Neural progenitor cell (in vitro differentiated cells): ENCODE data around the gene ROBO2. TPM values are rescaled to one million over a fixed set of nuclear protein-coding genes. Genes with fewer than 3 reads are reported as not detected.

ENCODE experiments used
- DNase-seq: peaks from one replicate; pipeline ENCODE4 v3.0.0-alpha.2; 2016; ENCODE audit warnings: low spot score
- H2AFZ ChIP-seq: fragments of 200-600 bp; sonication (generic); replicated peaks from 2 replicates; pipeline ENCODE4 v1.6.1; 2016; ENCODE audit warnings: antibody characterized with exemption
- H3F3A ChIP-seq: fragments of 200-600 bp; sonication (generic); 2 replicates; pipeline ENCODE4 v1.6.1; 2016; ENCODE audit warnings: antibody characterized with exemption, low read depth
- H3K27ac ChIP-seq: fragments of 200-600 bp; sonication (generic); 2 replicates; pipeline ENCODE4 v1.5.1; 2016; ENCODE audit warnings: mild to moderate bottlenecking
- H3K27me3 ChIP-seq: fragments of 200-600 bp; sonication (generic); 2 replicates; pipeline ENCODE4 v1.6.1; 2016; ENCODE audit warnings: mild to moderate bottlenecking, moderate library complexity
- H3K36me3 ChIP-seq: fragments of 200-600 bp; sonication (generic); 2 replicates; pipeline ENCODE4 v1.5.1; 2016
- H3K4me1 ChIP-seq: fragments of 200-600 bp; sonication (generic); 2 replicates; pipeline ENCODE4 v1.6.1; 2016; ENCODE audit warnings: mixed run types
- H3K4me2 ChIP-seq: fragments of 200-600 bp; sonication (generic); 2 replicates; pipeline ENCODE4 v1.6.1; 2016
- H3K4me3 ChIP-seq: fragments of 200-600 bp; sonication (generic); 2 replicates; pipeline ENCODE4 v1.5.1; 2016
- H3K79me2 ChIP-seq: fragments of 200-600 bp; sonication (generic); 2 replicates; pipeline ENCODE4 v1.6.1; 2016; ENCODE audit warnings: low read depth
- H3K9ac ChIP-seq: fragments of 200-600 bp; sonication (generic); 2 replicates; pipeline ENCODE4 v1.6.1; 2016
- H3K9me3 ChIP-seq: fragments of 200-600 bp; sonication (generic); 2 replicates; pipeline ENCODE4 v1.5.1; 2016; ENCODE audit warnings: low read depth
- H4K20me1 ChIP-seq: fragments of 200-600 bp; sonication (generic); 2 replicates; pipeline ENCODE4 v1.6.1; 2016; ENCODE audit warnings: low read depth
- H3K27ac Mint-ChIP-seq: 3 replicates; pipeline ENCODE4 v1.8.0; 2021; ENCODE audit warnings: mixed read lengths
- H3K27me3 Mint-ChIP-seq: 2 replicates; pipeline ENCODE4 v1.8.0; 2022; ENCODE audit warnings: low read depth, mild to moderate bottlenecking, inconsistent platforms, moderate library complexity, mixed read lengths; ENCODE audit not compliant: insufficient read depth
- H3K36me3 Mint-ChIP-seq: 3 replicates; pipeline ENCODE4 v1.8.0; 2021; ENCODE audit warnings: mixed read lengths
- H3K4me1 Mint-ChIP-seq: 3 replicates; pipeline ENCODE4 v1.8.0; 2021; ENCODE audit warnings: mixed read lengths
- H3K4me3 Mint-ChIP-seq: 3 replicates; pipeline ENCODE4 v1.8.0; 2021; ENCODE audit warnings: mild to moderate bottlenecking, moderate library complexity, mixed read lengths
- H3K9me3 Mint-ChIP-seq: 3 replicates; pipeline ENCODE4 v1.8.0; 2020; ENCODE audit warnings: mixed read lengths
- EZH2 ChIP-seq: fragments of 200-600 bp; sonication (generic); IDR thresholded peaks from 2 replicates; pipeline ENCODE4 v1.6.1; 2017; ENCODE audit warnings: antibody characterized with exemption, mild to moderate bottlenecking, moderate library complexity
- EZH2phosphoT487 ChIP-seq: fragments of 200-600 bp; sonication (generic); IDR thresholded peaks from 2 replicates; pipeline ENCODE4 v1.6.1; 2017; ENCODE audit warnings: antibody characterized with exemption
- total RNA-seq: library from RNA; depleted of rRNA; stranded (reverse); fragments of >200 nt; gene quantifications from 2 replicates; pipeline ENCODE4 v1.2.3, GENCODE V29; 2015; ENCODE audit warnings: low replicate concordance
- TF ChIP-seq, protein P1 (sequence below): fragments of 200-600 bp; sonication (generic); IDR thresholded peaks from 2 replicates; pipeline ENCODE4 v1.5.1; 2017; ENCODE audit warnings: antibody characterized with exemption, mild to moderate bottlenecking

Gene ROBO2
- total RNA-seq, 1 donor from 2014 or later: 15.0 TPM

DNA sequence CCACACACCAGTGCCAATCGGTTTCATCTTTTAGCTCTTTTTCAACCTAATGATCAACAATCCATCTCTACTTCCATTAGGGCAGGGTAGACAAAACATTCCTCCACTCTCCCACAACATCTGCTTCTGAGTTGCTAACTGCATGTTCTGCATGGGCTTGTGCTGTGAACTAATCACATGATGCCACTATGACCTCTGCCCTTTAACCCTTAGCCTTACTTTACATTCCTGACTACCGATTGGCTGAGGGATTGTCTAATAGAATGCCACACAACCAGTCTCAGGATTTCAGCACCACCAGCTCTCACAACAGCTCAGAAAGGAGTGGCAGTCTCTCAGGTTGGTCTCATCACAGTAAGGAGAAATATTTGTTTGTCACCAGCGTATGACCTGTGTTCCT lies 562.8 kb downstream of the ROBO2 start:
- Mint-ChIP-seq H3K4me1 (no peaks in the 10 kb centered on the region), H3K4me3 (no peak overlapping the region), H3K27me3 (no peaks in the 10 kb centered on the region), H3K36me3 (peaks cover 3% of the 10 kb centered on the region), H3K27ac (no peak overlapping the region), H3K9me3 (no peaks in the 10 kb centered on the region)
- DNase-seq: no peak
- Histone ChIP-seq H3K4me3 (no peak overlapping the region), H3K27ac (no peak overlapping the region), H3F3A (no peaks in the 10 kb centered on the region), H3K9ac (no peak overlapping the region), H3K9me3 (no peaks in the 10 kb centered on the region), H3K4me1 (no peaks in the 10 kb centered on the region), H3K36me3 (no peaks in the 10 kb centered on the region), H3K27me3 (no peaks in the 10 kb centered on the region), H4K20me1 (no peaks in the 10 kb centered on the region), H3K4me2 (no peak overlapping the region), H2AFZ (no peak overlapping the region), H3K79me2 (no peaks in the 10 kb centered on the region)
- TF ChIP-seq, protein P1, sequence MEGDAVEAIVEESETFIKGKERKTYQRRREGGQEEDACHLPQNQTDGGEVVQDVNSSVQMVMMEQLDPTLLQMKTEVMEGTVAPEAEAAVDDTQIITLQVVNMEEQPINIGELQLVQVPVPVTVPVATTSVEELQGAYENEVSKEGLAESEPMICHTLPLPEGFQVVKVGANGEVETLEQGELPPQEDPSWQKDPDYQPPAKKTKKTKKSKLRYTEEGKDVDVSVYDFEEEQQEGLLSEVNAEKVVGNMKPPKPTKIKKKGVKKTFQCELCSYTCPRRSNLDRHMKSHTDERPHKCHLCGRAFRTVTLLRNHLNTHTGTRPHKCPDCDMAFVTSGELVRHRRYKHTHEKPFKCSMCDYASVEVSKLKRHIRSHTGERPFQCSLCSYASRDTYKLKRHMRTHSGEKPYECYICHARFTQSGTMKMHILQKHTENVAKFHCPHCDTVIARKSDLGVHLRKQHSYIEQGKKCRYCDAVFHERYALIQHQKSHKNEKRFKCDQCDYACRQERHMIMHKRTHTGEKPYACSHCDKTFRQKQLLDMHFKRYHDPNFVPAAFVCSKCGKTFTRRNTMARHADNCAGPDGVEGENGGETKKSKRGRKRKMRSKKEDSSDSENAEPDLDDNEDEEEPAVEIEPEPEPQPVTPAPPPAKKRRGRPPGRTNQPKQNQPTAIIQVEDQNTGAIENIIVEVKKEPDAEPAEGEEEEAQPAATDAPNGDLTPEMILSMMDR: no peak
- TF ChIP-seq EZH2 (no peak), EZH2phosphoT487 (no peak)

DNA sequence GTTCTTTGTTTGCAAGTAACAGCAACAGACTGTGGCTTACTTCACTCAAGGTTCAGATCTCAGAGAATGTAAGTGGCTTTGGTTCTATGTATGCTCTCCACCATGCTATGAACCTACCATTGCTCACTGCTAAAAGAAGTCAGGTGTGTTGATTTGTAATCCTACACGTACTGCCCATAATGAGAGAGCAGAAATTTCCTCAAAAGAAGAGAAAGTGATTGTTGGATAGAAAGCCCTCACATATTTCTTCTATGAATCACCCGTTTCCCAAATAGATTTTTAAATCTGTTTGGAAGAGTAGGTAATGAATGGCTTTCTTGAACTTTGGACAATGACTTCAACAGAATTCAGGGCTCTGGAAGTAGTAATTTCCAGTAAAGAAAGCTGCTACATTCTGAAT lies 565.4 kb downstream of the ROBO2 start:
- Mint-ChIP-seq H3K27ac (no peak overlapping the region), H3K27me3 (no peaks in the 10 kb centered on the region), H3K36me3 (peaks cover 3% of the 10 kb centered on the region), H3K9me3 (no peaks in the 10 kb centered on the region), H3K4me3 (no peak overlapping the region), H3K4me1 (no peaks in the 10 kb centered on the region)
- Histone ChIP-seq H3K4me1 (no peaks in the 10 kb centered on the region), H3K4me3 (no peak overlapping the region), H4K20me1 (no peaks in the 10 kb centered on the region), H2AFZ (no peak overlapping the region), H3K27me3 (no peaks in the 10 kb centered on the region), H3K4me2 (no peak overlapping the region), H3K9me3 (no peaks in the 10 kb centered on the region), H3F3A (no peaks in the 10 kb centered on the region), H3K27ac (no peak overlapping the region), H3K9ac (no peak overlapping the region), H3K36me3 (no peaks in the 10 kb centered on the region), H3K79me2 (no peaks in the 10 kb centered on the region)
- no peak for DNase-seq
- TF ChIP-seq, protein P1: no peak
- TF ChIP-seq EZH2phosphoT487: no peak
- TF ChIP-seq EZH2: no peak

DNA sequence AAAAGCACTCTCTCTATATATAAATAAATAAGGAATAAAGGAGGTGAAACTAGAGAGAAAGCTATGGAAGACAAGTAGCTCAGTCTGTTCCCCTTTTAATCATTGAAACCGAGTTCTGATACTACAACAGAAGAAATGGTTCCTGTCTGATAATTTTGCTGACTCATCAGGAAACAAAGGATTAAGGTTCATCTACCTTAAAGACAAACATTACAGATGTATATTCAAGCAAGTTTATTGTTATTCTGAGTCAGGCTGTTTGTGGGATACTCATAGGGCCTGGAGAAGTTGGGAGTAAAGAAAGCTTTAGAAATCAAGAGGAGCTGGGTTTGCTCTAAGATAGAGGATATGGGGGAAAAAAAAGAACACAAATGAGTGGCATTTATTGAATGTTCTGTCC lies 566.0 kb downstream of the ROBO2 start:
- no peaks in the 10 kb centered on the region for H3K4me1 Mint-ChIP-seq
- H3K4me3 Mint-ChIP-seq: no peak overlapping the region
- no peaks in the 10 kb centered on the region for H3K27me3 Mint-ChIP-seq

More for the DNA sequence above, 566.0 kb downstream of the ROBO2 start:
- Histone ChIP-seq H3K9me3 (no peaks in the 10 kb centered on the region), H3K27ac (no peak overlapping the region), H3F3A (no peaks in the 10 kb centered on the region), H3K4me3 (no peak overlapping the region), H3K4me1 (no peaks in the 10 kb centered on the region), H3K4me2 (no peak overlapping the region), H3K27me3 (no peaks in the 10 kb centered on the region), H2AFZ (no peak overlapping the region), H3K79me2 (no peaks in the 10 kb centered on the region), H3K9ac (no peak overlapping the region), H4K20me1 (no peaks in the 10 kb centered on the region), H3K36me3 (no peaks in the 10 kb centered on the region)
- DNase-seq: no peak
- Mint-ChIP-seq H3K9me3 (no peaks in the 10 kb centered on the region), H3K27ac (no peak overlapping the region), H3K36me3 (peaks cover 3% of the 10 kb centered on the region)
- TF ChIP-seq EZH2: no peak
- no peak for TF ChIP-seq EZH2phosphoT487
- TF ChIP-seq, protein P1: no peak
